HepG2 (cell line): ENCODE data around the gene MST1. TPM values are rescaled to one million over a fixed set of nuclear protein-coding genes. Genes with fewer than 3 reads are reported as not detected.

Experiments
- CCAR2 ChIP-seq: fragments of 200-400 bp; formaldehyde crosslinking; optimal IDR thresholded peaks from 2 replicates; pipeline ENCODE3; 2018; ENCODE audit warnings: low read depth, mild to moderate bottlenecking, low read length, moderate library complexity
- CCDC6 ChIP-seq: sonication (generic); formaldehyde crosslinking; IDR thresholded peaks from 2 replicates; pipeline ENCODE4 v1.8.1; 2022; ENCODE audit warnings: mild to moderate bottlenecking, missing genetic modification reagents, moderate library complexity
- CREM ChIP-seq, 2 experiments: sonication (generic) in 1 of 2; formaldehyde crosslinking in 1 of 2; IDR thresholded peaks; 2 replicates each; pipeline versions ENCODE4 v1.4.0 to v1.6.1; 2016 to 2020; ENCODE audit warnings: antibody characterized with exemption in 1 of 2, mild to moderate bottlenecking in 1 of 2, missing genetic modification reagents in 1 of 2
- DMAP1 ChIP-seq: IDR thresholded peaks from 2 replicates; pipeline ENCODE4 v1.6.1; 2016
- ELF1 ChIP-seq: sonication (generic); formaldehyde crosslinking; IDR thresholded peaks from 2 replicates; pipeline ENCODE4 v1.4.0; 2020; ENCODE audit warnings: missing genetic modification reagents
- ETV6 ChIP-seq: sonication (generic); formaldehyde crosslinking; conservative IDR thresholded peaks from 2 replicates; pipeline ENCODE4 v1.4.0; 2020; ENCODE audit warnings: missing genetic modification reagents
- HDAC1 ChIP-seq: sonication (generic); formaldehyde crosslinking; IDR thresholded peaks from 2 replicates; pipeline ENCODE4 v1.5.1; 2020; ENCODE audit warnings: mild to moderate bottlenecking, missing genetic modification reagents
- HDAC2 ChIP-seq: sonication (generic); formaldehyde crosslinking; IDR thresholded peaks from 2 replicates; pipeline ENCODE4 v1.4.0; 2020; ENCODE audit warnings: missing genetic modification reagents
- HDAC6 ChIP-seq: fragments of 200-600 bp; sonication (generic); IDR thresholded peaks from 2 replicates; pipeline ENCODE4 v1.7.0; 2017; ENCODE audit warnings: mild to moderate bottlenecking, antibody characterized with exemption, low read length, low read depth
- HNRNPL ChIP-seq: fragments of 200-400 bp; formaldehyde crosslinking; IDR thresholded peaks from 2 replicates; pipeline ENCODE4 v1.6.1; 2017; ENCODE audit warnings: mild to moderate bottlenecking, low read depth, low read length
- KAT7 ChIP-seq: IDR thresholded peaks from 2 replicates; pipeline ENCODE4 v1.6.1; 2018; ENCODE audit warnings: borderline replicate concordance, missing compliant biosample characterization
- NAIF1 ChIP-seq: sonication (generic); formaldehyde crosslinking; IDR thresholded peaks from 2 replicates; pipeline ENCODE4 v1.5.0; 2020; ENCODE audit warnings: mild to moderate bottlenecking, missing genetic modification reagents, borderline replicate concordance
- PPARG ChIP-seq: conservative IDR thresholded peaks from 2 replicates; pipeline ENCODE4 v1.6.1; 2016; ENCODE audit warnings: missing biosample characterization, missing genetic modification reagents
- RBM39 ChIP-seq: fragments of 200-400 bp; formaldehyde crosslinking; IDR thresholded peaks from one replicate; pipeline ENCODE4 v1.6.1; 2018; ENCODE audit warnings: antibody characterized with exemption, mild to moderate bottlenecking, low read depth, low read length; ENCODE audit not compliant: poor library complexity, severe bottlenecking
- SKI ChIP-seq: fragments of 450-650 bp; IDR thresholded peaks from one replicate; pipeline ENCODE4 v1.6.1; 2018; ENCODE audit warnings: mild to moderate bottlenecking; ENCODE audit not compliant: partially characterized antibody
- SNAPC2 ChIP-seq: sonication (generic); formaldehyde crosslinking; IDR thresholded peaks from 2 replicates; pipeline ENCODE4 v1.8.1; 2022; ENCODE audit warnings: mild to moderate bottlenecking, missing genetic modification reagents
- ZBTB38 ChIP-seq: sonication (generic); formaldehyde crosslinking; IDR thresholded peaks from 2 replicates; pipeline ENCODE4 v1.5.1; 2020; ENCODE audit warnings: mild to moderate bottlenecking, missing genetic modification reagents
- ZFP1 ChIP-seq: IDR thresholded peaks from 2 replicates; pipeline ENCODE4 v1.6.1; 2016
- ZNF138 ChIP-seq: sonication (generic); formaldehyde crosslinking; IDR thresholded peaks from 2 replicates; pipeline ENCODE4 v1.5.0; 2020; ENCODE audit warnings: mild to moderate bottlenecking, low read depth, missing genetic modification reagents
- ZNF143 ChIP-seq: sonication (generic); formaldehyde crosslinking; IDR thresholded peaks from 2 replicates; pipeline ENCODE4 v1.4.0; 2020; ENCODE audit warnings: missing genetic modification reagents
- ZNF260 ChIP-seq: sonication (generic); formaldehyde crosslinking; IDR thresholded peaks from 2 replicates; pipeline ENCODE4 v1.4.0; 2020; ENCODE audit warnings: missing genetic modification reagents, low read depth, mild to moderate bottlenecking, borderline replicate concordance
- ZNF329 ChIP-seq: sonication (generic); formaldehyde crosslinking; IDR thresholded peaks from 2 replicates; pipeline ENCODE4 v1.9.0; 2021; ENCODE audit warnings: low read depth, mild to moderate bottlenecking, missing genetic modification reagents
- ZNF503 ChIP-seq: sonication (generic); formaldehyde crosslinking; IDR thresholded peaks from 2 replicates; pipeline ENCODE4 v1.4.0; 2020; ENCODE audit warnings: missing genetic modification reagents
- ZNF576 ChIP-seq: sonication (generic); formaldehyde crosslinking; IDR thresholded peaks from 2 replicates; pipeline ENCODE4 v1.4.0; 2020; ENCODE audit warnings: mild to moderate bottlenecking, missing genetic modification reagents
- ZNF616 ChIP-seq: sonication (generic); formaldehyde crosslinking; IDR thresholded peaks from 2 replicates; pipeline ENCODE4 v1.5.0; 2020; ENCODE audit warnings: low read depth, mild to moderate bottlenecking, missing genetic modification reagents
- ZNF660 ChIP-seq: sonication (generic); formaldehyde crosslinking; IDR thresholded peaks from 2 replicates; pipeline ENCODE4 v1.5.1; 2020; ENCODE audit warnings: mild to moderate bottlenecking, low read depth, missing genetic modification reagents, borderline replicate concordance
- ZNF782 ChIP-seq: sonication (generic); formaldehyde crosslinking; IDR thresholded peaks from 2 replicates; pipeline ENCODE4 v1.4.0; 2020; ENCODE audit warnings: missing genetic modification reagents, mild to moderate bottlenecking, borderline replicate concordance
- ZNF790 ChIP-seq: sonication (generic); formaldehyde crosslinking; IDR thresholded peaks from 2 replicates; pipeline ENCODE4 v1.8.0; 2022; ENCODE audit warnings: missing genetic modification reagents, mild to moderate bottlenecking, borderline replicate concordance
- polyA plus RNA-seq, 8 experiments: library from polyadenylated mRNA; depleted of rRNA in 3 of 8; stranded (reverse) in 7 of 8; unstranded in 1 of 8; fragments of >200 nt; fragmentation: Illumina TruSeq in 4 of 8; extraction: Trizol in 4 of 8; gene quantifications; 2 replicates each; pipeline versions ENCODE4 v1.2.1 to v1.2.3, GENCODE V29; 2011 to 2016; ENCODE audit warnings: low read depth in 4 of 8, missing spikeins in 1 of 8, mixed read lengths in 1 of 8; ENCODE audit not compliant: insufficient read depth in 1 of 8
- total RNA-seq, 5 experiments: library from RNA; depleted of rRNA; stranded (reverse); fragments of >200 nt; fragmentation: Illumina TruSeq; extraction: Trizol; gene quantifications; 2 replicates each; pipeline ENCODE4 v1.2.3, GENCODE V29; 2016; ENCODE audit warnings: low read depth in 1 of 5

The MST1 gene
- total and polyA plus RNA-seq, 2 of the 13 experiments (the other 11 are each of a cell fraction or from before 2014, with no cell fraction given) = 189 to 452 TPM

- TF ChIP-seq RBM39 = no peak
- TF ChIP-seq ZNF503 = no peak
- no peak for TF ChIP-seq DMAP1 (CRISPR knock-in tag)
- TF ChIP-seq ZNF782 (CRISPR knock-in tag) = 0 out of 2 replicates have a peak, but pooled peaks have one; percentile 24
- peak; percentile 42; the same call in 1 of the 2 replicates for TF ChIP-seq KAT7
- TF ChIP-seq ZNF576 (CRISPR knock-in tag) = no peak
- peak; percentile 89; the same call in 1 of the 2 replicates for TF ChIP-seq ZBTB38 (CRISPR knock-in tag)
- no peak for TF ChIP-seq PPARG
- TF ChIP-seq HDAC1 (CRISPR knock-in tag) = peak; percentile 98
- TF ChIP-seq ZFP1 (CRISPR knock-in tag) = no peak
- TF ChIP-seq NAIF1 (CRISPR knock-in tag) = no peak
- TF ChIP-seq ZNF138 = no peak
- TF ChIP-seq HNRNPL = no peak
- TF ChIP-seq SNAPC2 (CRISPR knock-in tag) = no peak; the same call in 1 of the 2 replicates
- TF ChIP-seq HDAC6 = no peak
- no peak for TF ChIP-seq ZNF260
- TF ChIP-seq ZNF616 (CRISPR knock-in tag) = peak; percentile 55; the same call in 1 of the 2 replicates
- TF ChIP-seq CCAR2 = no peak
- TF ChIP-seq ZNF660 (CRISPR knock-in tag) = no peak
- no peak for TF ChIP-seq SKI
- TF ChIP-seq ZNF143 (CRISPR knock-in tag) = 0 out of 2 replicates have a peak, but pooled peaks have one; percentile 20
- TF ChIP-seq HDAC2 (CRISPR knock-in tag) = peak; percentile 74
- TF ChIP-seq ELF1 = peak; percentile 76
- no peak for TF ChIP-seq ZNF329
- peak; percentile 20; the same call in 1 of the 2 replicates for TF ChIP-seq ZNF790 (CRISPR knock-in tag)
- no peak for TF ChIP-seq ETV6 (CRISPR knock-in tag)
- 0 out of 2 replicates have a peak, but pooled peaks have one; percentile 34 for TF ChIP-seq CREM (IDR thresholded peaks at IDR 0.05)
- no peak for TF ChIP-seq CREM (CRISPR knock-in tag; IDR thresholded peaks at IDR 0.05)
- no peak for TF ChIP-seq CCDC6 (CRISPR knock-in tag)
Measured at GRCh38 chr3:49689046-49689907, at the start of gene MST1, which contains the start of gene RNF123 (continued).
